Caco-2 (cell line): ENCODE data around the gene ATP6V0B. TPM values are rescaled to one million over a fixed set of nuclear protein-coding genes. Genes with fewer than 3 reads are reported as not detected.

ENCODE experiments used
- BruUV-seq: library from RNA; stranded (reverse); fragments of 400-500 nt; replicated peaks from 2 replicates; lab custom pipeline; 2021; lab: Mats Ljungman, UMichigan
- CTCF ChIA-PET: fragments of 300-600 bp; sonication (Branson Sonifier 250); formaldehyde crosslinking; loops from one replicate; lab custom pipeline; 2022; ENCODE audit warnings: antibody characterized with exemption; lab: Charles Lee
- POLR2A ChIA-PET: fragments of 300-600 bp; sonication (Branson Sonifier 250); formaldehyde crosslinking; loops from one replicate; lab custom pipeline; 2022; ENCODE audit warnings: antibody characterized with exemption; lab: Charles Lee
- DNase-seq, 2 experiments: peaks; one replicate each; pipeline versions ENCODE4 v3.0.0 to v3.0.0-alpha.2; 2020 to 2022
- H3K27me3 ChIP-seq: replicated peaks from 2 replicates; pipeline ENCODE4 v1.6.0; 2011; ENCODE audit warnings: low read length; ENCODE audit not compliant: control insufficient read depth, insufficient read depth
- H3K36me3 ChIP-seq: 2 replicates; pipeline ENCODE4 v1.5.1; 2011; ENCODE audit warnings: low read length; ENCODE audit not compliant: control insufficient read depth, insufficient read depth
- H3K4me1 ChIP-seq: fragments of 250-450 bp; sonication (Bioruptor Pico); 2 replicates; pipeline ENCODE4 v1.5.1; 2020; ENCODE audit warnings: mild to moderate bottlenecking
- H3K4me3 ChIP-seq: 2 replicates; pipeline ENCODE4 v1.5.1; 2011; ENCODE audit warnings: low read depth, mild to moderate bottlenecking, control low read depth, low read length
- H3K9me3 ChIP-seq: fragments of 250-450 bp; sonication (Bioruptor Pico); 2 replicates; pipeline ENCODE4 v1.5.1; 2020; ENCODE audit warnings: mild to moderate bottlenecking, moderate library complexity
- H3K27ac Mint-ChIP-seq: one replicate; pipeline ENCODE4 v1.8.0; 2022; ENCODE audit warnings: mixed read lengths; ENCODE audit not compliant: unreplicated experiment
- H3K27me3 Mint-ChIP-seq: one replicate; pipeline ENCODE4 v1.8.0; 2022; ENCODE audit warnings: mixed read lengths; ENCODE audit not compliant: insufficient read depth, unreplicated experiment
- H3K36me3 Mint-ChIP-seq: one replicate; pipeline ENCODE4 v1.8.0; 2022; ENCODE audit warnings: mild to moderate bottlenecking, mixed read lengths; ENCODE audit not compliant: insufficient read depth, unreplicated experiment
- H3K4me1 Mint-ChIP-seq: one replicate; pipeline ENCODE4 v1.8.0; 2022; ENCODE audit warnings: low read depth, mixed read lengths; ENCODE audit not compliant: unreplicated experiment
- H3K4me3 Mint-ChIP-seq: one replicate; pipeline ENCODE4 v1.8.0; 2022; ENCODE audit warnings: mild to moderate bottlenecking, moderate library complexity, mixed read lengths; ENCODE audit not compliant: unreplicated experiment
- H3K9me3 Mint-ChIP-seq: one replicate; pipeline ENCODE4 v1.8.0; 2022; ENCODE audit warnings: mixed read lengths; ENCODE audit not compliant: unreplicated experiment
- CTCF ChIP-seq, 2 experiments: fragments of 200-600 bp in 1 of 2; IDR thresholded peaks; 1 replicate in 1 of 2; 2 replicates in 1 of 2; pipeline versions ENCODE4 v1.5.1 to v1.8.0; 2011 to 2022; ENCODE audit warnings: antibody characterized with exemption in 1 of 2, control low read depth in 1 of 2, inconsistent platforms in 1 of 2, low read depth in 1 of 2, low read length in 1 of 2, mild to moderate bottlenecking in 1 of 2, moderate library complexity in 1 of 2; ENCODE audit not compliant: insufficient read depth in 1 of 2, severe bottlenecking in 1 of 2, unreplicated experiment in 1 of 2
- intact Hi-C: fragments of 100-400 bp; cut with micrococcal nuclease; formaldehyde crosslinking; loops from one replicate; pipeline ENCODE4 v1.10.0; 2022; ENCODE audit not compliant: unreplicated experiment
- total RNA-seq: library from RNA; stranded (reverse); gene quantifications from 2 replicates; pipeline ENCODE4 v1.2.3, GENCODE V29; 2022

ATP6V0B gene
- total RNA-seq, 1 experiment from 2014 or later, result 91.2 TPM

- no TSS peak for BruUV-seq
- Histone ChIP-seq H3K36me3 (no peaks in the 10 kb centered on the region), H3K4me1 (no peaks in the 10 kb centered on the region), H3K27me3 (no peaks in the 10 kb centered on the region), H3K9me3 (no peaks in the 10 kb centered on the region), H3K4me3 (no peak overlapping the region)
- intact Hi-C loops, result no loop called here
- Mint-ChIP-seq H3K4me3 (no peak overlapping the region), H3K9me3 (no peaks in the 10 kb centered on the region), H3K27me3 (no peaks in the 10 kb centered on the region), H3K4me1 (no peaks in the 10 kb centered on the region), H3K36me3 (peaks cover 20% of the 10 kb centered on the region), H3K27ac (no peak overlapping the region)
- ChIA-PET POLR2A (no interaction called here), CTCF (no interaction called here)
- TF ChIP-seq CTCF (IDR thresholded peaks at IDR 0.05; ENCODE audit: insufficient read depth in 1 of 2, low read depth in 1 of 2, low read length in 1 of 2, severe bottlenecking in 1 of 2, unreplicated experiment in 1 of 2), result no peak
- no peak for DNase-seq
Measured at GRCh38 chr1:44020464-44020863, 45.7 kb downstream of the ATP6V0B start.

- DNase-seq, result no peak
- H3K27me3 Mint-ChIP-seq, result no peaks in the 10 kb centered on the region
- no peaks in the 10 kb centered on the region for H3K4me1 Mint-ChIP-seq
- Histone ChIP-seq H3K4me3 (no peak overlapping the region), H3K4me1 (no peaks in the 10 kb centered on the region), H3K36me3 (no peaks in the 10 kb centered on the region), H3K9me3 (no peaks in the 10 kb centered on the region), H3K27me3 (no peaks in the 10 kb centered on the region)
- BruUV-seq, result no TSS peak
- ChIA-PET CTCF (no interaction called here), POLR2A (no interaction called here)
- no peak overlapping the region for H3K4me3 Mint-ChIP-seq
- no peaks in the 10 kb centered on the region for H3K9me3 Mint-ChIP-seq
- H3K27ac Mint-ChIP-seq, result no peak overlapping the region
- no peak for TF ChIP-seq CTCF (IDR thresholded peaks at IDR 0.05; ENCODE audit: insufficient read depth in 1 of 2, low read depth in 1 of 2, low read length in 1 of 2, severe bottlenecking in 1 of 2, unreplicated experiment in 1 of 2)
- intact Hi-C loops, result no loop called here
- peaks cover 20% of the 10 kb centered on the region for H3K36me3 Mint-ChIP-seq
Measured at GRCh38 chr1:44021156-44021555, 46.4 kb downstream of the ATP6V0B start.

- TF ChIP-seq CTCF (IDR thresholded peaks at IDR 0.05; ENCODE audit: insufficient read depth in 1 of 2, low read depth in 1 of 2, low read length in 1 of 2, severe bottlenecking in 1 of 2, unreplicated experiment in 1 of 2), result no peak
- Mint-ChIP-seq H3K27me3 (no peaks in the 10 kb centered on the region), H3K4me3 (no peak overlapping the region), H3K27ac (no peak overlapping the region), H3K4me1 (no peaks in the 10 kb centered on the region), H3K36me3 (peaks cover 19% of the 10 kb centered on the region), H3K9me3 (no peaks in the 10 kb centered on the region)
- H3K36me3 ChIP-seq, result no peaks in the 10 kb centered on the region
- no peaks in the 10 kb centered on the region for H3K9me3 ChIP-seq
- H3K4me1 ChIP-seq, result no peaks in the 10 kb centered on the region
- CTCF ChIA-PET, result interaction anchor here (0.9 kb wide), 1 partner anchor 26 kb away, joined by 4 read pairs; no protein-coding TSS in a partner anchor
- no TSS peak for BruUV-seq
- H3K4me3 ChIP-seq, result no peak overlapping the region
- H3K27me3 ChIP-seq, result no peaks in the 10 kb centered on the region
- intact Hi-C loops, result no loop called here
- POLR2A ChIA-PET, result no interaction called here
- no peak for DNase-seq
Measured at GRCh38 chr1:44021581-44022321, 47.0 kb downstream of the ATP6V0B start.
